ENCODE data around the gene HCFC2. TPM values are rescaled to one million over a fixed set of nuclear protein-coding genes. Genes with fewer than 3 reads are reported as not detected.
A peak's percentile ranks its signal among the peaks of the same experiment; 100 is the strongest.
"Not testable (repeated sequence)": the region's sequence is repeated elsewhere in the genome, so short reads cannot be mapped to it uniquely, and the experiment has no call there.

The HCFC2 gene
- 1 to 10 TPM; 7.4 to 8.3 TPM for total RNA-seq

GRCh38 chr12:104064031-104064841 lies at the start of gene HCFC2:
HCFC2 (plus strand) TSS chr12:104064531; CDS start chr12:104064561, 30 bp downstream.
- Mint-ChIP-seq H3K27me3 (ENCODE audit: low read depth) (peaks cover 16% of the 10 kb centered on the region), H3K36me3 (ENCODE audit: low read depth) (no peaks in the 10 kb centered on the region), H3K4me3 (peak within 1 kb of the TSS; percentile 93), H3K4me1 (ENCODE audit: low read depth) (peaks cover 16% of the 10 kb centered on the region), H3K9me3 (no peaks in the 10 kb centered on the region), H3K27ac (peak within 1 kb of the TSS; percentile 84)
- CTCF ChIA-PET, result interaction anchor here (0.6 to 5.0 kb wide), 4 partner anchors 45 to 177 kb away, joined by 3 to 29 read pairs (median 4); no protein-coding TSS in a partner anchor
- peak; percentile 91 for DNase-seq
- intact Hi-C loops (cut with micrococcal nuclease), result loop anchor here (1.0 to 5.0 kb wide), 9 partner anchors 20 to 293 kb away; partner anchors contain the start of genes NFYB, NT5DC3 and TDG

- H3K9me3 Mint-ChIP-seq; H3K36me3 Mint-ChIP-seq (ENCODE audit: low read depth); DNase-seq; H3K27ac Mint-ChIP-seq; H3K4me3 Mint-ChIP-seq; H3K4me1 Mint-ChIP-seq (ENCODE audit: low read depth); intact Hi-C loops (cut with micrococcal nuclease): not testable (repeated sequence)
- CTCF ChIA-PET, result interaction anchor here (0.7 to 1.1 kb wide), 2 partner anchors 19 to 200 kb away, joined by 3 read pairs; no protein-coding TSS in a partner anchor
- peaks cover 17% of the 10 kb centered on the region for H3K27me3 Mint-ChIP-seq (ENCODE audit: low read depth)
Measured at GRCh38 chr12:104021862-104022261, 42.5 kb upstream of the HCFC2 start.

GRCh38 chr12:104022786-104023185 lies 41.5 kb upstream of the HCFC2 start:
- Mint-ChIP-seq H3K4me1 (ENCODE audit: low read depth) (no peaks in the 10 kb centered on the region), H3K9me3 (no peaks in the 10 kb centered on the region), H3K36me3 (ENCODE audit: low read depth) (no peaks in the 10 kb centered on the region), H3K27me3 (ENCODE audit: low read depth) (peaks cover 17% of the 10 kb centered on the region), H3K4me3 (no peak overlapping the region), H3K27ac (no peak overlapping the region)
- CTCF ChIA-PET, result no interaction called here
- intact Hi-C loops (cut with micrococcal nuclease), result no loop called here
- DNase-seq, result no peak

GRCh38 chr12:104023710-104024109 lies 40.6 kb upstream of the HCFC2 start:
- no peak for DNase-seq
- no peaks in the 10 kb centered on the region for H3K4me1 Mint-ChIP-seq (ENCODE audit: low read depth)
- no peak overlapping the region for H3K4me3 Mint-ChIP-seq
- CTCF ChIA-PET, result interaction anchor here (1.0 kb wide), 1 partner anchor 85 kb away, joined by 7 read pairs; no protein-coding TSS in a partner anchor
- peaks cover 19% of the 10 kb centered on the region for H3K27me3 Mint-ChIP-seq (ENCODE audit: low read depth)
- H3K27ac Mint-ChIP-seq, result no peak overlapping the region
- H3K36me3 Mint-ChIP-seq (ENCODE audit: low read depth), result no peaks in the 10 kb centered on the region
- no peaks in the 10 kb centered on the region for H3K9me3 Mint-ChIP-seq
- intact Hi-C loops (cut with micrococcal nuclease), result no loop called here

GRCh38 chr12:104024348-104024747 lies 40.0 kb upstream of the HCFC2 start:
- no peak for DNase-seq
- Mint-ChIP-seq H3K4me3 (no peak overlapping the region), H3K9me3 (no peaks in the 10 kb centered on the region), H3K36me3 (ENCODE audit: low read depth) (no peaks in the 10 kb centered on the region), H3K27ac (no peak overlapping the region), H3K4me1 (ENCODE audit: low read depth) (no peaks in the 10 kb centered on the region), H3K27me3 (ENCODE audit: low read depth) (peaks cover 17% of the 10 kb centered on the region)
- CTCF ChIA-PET, result interaction anchor here (1.0 kb wide), 1 partner anchor 85 kb away, joined by 7 read pairs; no protein-coding TSS in a partner anchor
- intact Hi-C loops (cut with micrococcal nuclease), result no loop called here

- Mint-ChIP-seq H3K36me3 (ENCODE audit: low read depth) (no peaks in the 10 kb centered on the region), H3K4me1 (ENCODE audit: low read depth) (no peaks in the 10 kb centered on the region), H3K4me3 (no peak overlapping the region), H3K9me3 (no peaks in the 10 kb centered on the region), H3K27me3 (ENCODE audit: low read depth) (peaks cover 10% of the 10 kb centered on the region), H3K27ac (no peak overlapping the region)
- CTCF ChIA-PET, result no interaction called here
- DNase-seq, result no peak
- intact Hi-C loops (cut with micrococcal nuclease), result no loop called here
Measured at GRCh38 chr12:104025771-104026170, 38.6 kb upstream of the HCFC2 start.

GRCh38 chr12:104026841-104027599 lies 37.3 kb upstream of the HCFC2 start:
- H3K27ac Mint-ChIP-seq, result no peak overlapping the region
- no peaks in the 10 kb centered on the region for H3K9me3 Mint-ChIP-seq
- CTCF ChIA-PET, result no interaction called here
- H3K4me1 Mint-ChIP-seq (ENCODE audit: low read depth), result no peaks in the 10 kb centered on the region
- peaks cover 10% of the 10 kb centered on the region for H3K27me3 Mint-ChIP-seq (ENCODE audit: low read depth)
- no peaks in the 10 kb centered on the region for H3K36me3 Mint-ChIP-seq (ENCODE audit: low read depth)
- DNase-seq, result no peak
- H3K4me3 Mint-ChIP-seq, result no peak overlapping the region
- intact Hi-C loops (cut with micrococcal nuclease), result no loop called here

GRCh38 chr12:104030596-104030995 lies 33.7 kb upstream of the HCFC2 start:
- intact Hi-C loops (cut with micrococcal nuclease); H3K27me3 Mint-ChIP-seq (ENCODE audit: low read depth); H3K9me3 Mint-ChIP-seq; DNase-seq; H3K36me3 Mint-ChIP-seq (ENCODE audit: low read depth); H3K4me1 Mint-ChIP-seq (ENCODE audit: low read depth); H3K4me3 Mint-ChIP-seq; H3K27ac Mint-ChIP-seq; CTCF ChIA-PET: not testable (repeated sequence)

- CTCF ChIA-PET; H3K4me3 Mint-ChIP-seq; H3K4me1 Mint-ChIP-seq (ENCODE audit: low read depth); H3K36me3 Mint-ChIP-seq (ENCODE audit: low read depth); DNase-seq; H3K9me3 Mint-ChIP-seq; intact Hi-C loops (cut with micrococcal nuclease); H3K27ac Mint-ChIP-seq; H3K27me3 Mint-ChIP-seq (ENCODE audit: low read depth): not testable (repeated sequence)
Measured at GRCh38 chr12:104036143-104036542, 28.2 kb upstream of the HCFC2 start.

GRCh38 chr12:104039769-104040168 lies 24.6 kb upstream of the HCFC2 start:
- H3K9me3 Mint-ChIP-seq; DNase-seq; H3K4me1 Mint-ChIP-seq (ENCODE audit: low read depth); H3K4me3 Mint-ChIP-seq; H3K27me3 Mint-ChIP-seq (ENCODE audit: low read depth); intact Hi-C loops (cut with micrococcal nuclease); H3K36me3 Mint-ChIP-seq (ENCODE audit: low read depth); CTCF ChIA-PET; H3K27ac Mint-ChIP-seq: not testable (repeated sequence)

- Mint-ChIP-seq H3K4me1 (ENCODE audit: low read depth) (no peaks in the 10 kb centered on the region), H3K27me3 (ENCODE audit: low read depth) (no peaks in the 10 kb centered on the region), H3K36me3 (ENCODE audit: low read depth) (no peaks in the 10 kb centered on the region), H3K4me3 (no peak overlapping the region), H3K27ac (no peak overlapping the region), H3K9me3 (no peaks in the 10 kb centered on the region)
- intact Hi-C loops (cut with micrococcal nuclease), result no loop called here
- DNase-seq, result no peak
- CTCF ChIA-PET, result interaction anchor here (0.6 to 1.0 kb wide), 2 partner anchors 11 to 16 kb away, joined by 3 read pairs; no protein-coding TSS in a partner anchor
Measured at GRCh38 chr12:104042580-104042979, 21.8 kb upstream of the HCFC2 start.

- H3K4me3 Mint-ChIP-seq, result no peak overlapping the region
Measured at GRCh38 chr12:104044158-104044557, 20.2 kb upstream of the HCFC2 start.

More at GRCh38 chr12:104044158-104044557, 20.2 kb upstream of the HCFC2 start:
- Mint-ChIP-seq H3K36me3 (ENCODE audit: low read depth) (no peaks in the 10 kb centered on the region), H3K27me3 (ENCODE audit: low read depth) (peaks cover 8% of the 10 kb centered on the region), H3K4me1 (ENCODE audit: low read depth) (no peaks in the 10 kb centered on the region), H3K27ac (no peak overlapping the region), H3K9me3 (no peaks in the 10 kb centered on the region)
- CTCF ChIA-PET, result no interaction called here
- intact Hi-C loops (cut with micrococcal nuclease), result no loop called here
- no peak for DNase-seq
